Lung (tissue), 12 donors: Measurements from ENCODE around the gene FNDC11. TPM values are rescaled to one million over a fixed set of nuclear protein-coding genes. Genes with fewer than 3 reads are reported as not detected.

Experiments used
- ATAC-seq: fragments of 200-7000 bp; cut with Tn5 transposase; one replicate; pipeline ENCODE4 v1.9.1; 2020; ENCODE audit warnings: moderate number of reproducible peaks; ENCODE audit not compliant: insufficient read depth, low FRiP score
- DNase-seq, 3 donors: peaks; one replicate each; pipeline ENCODE4 v3.0.0-alpha.2; 2013 to 2017
- H3K27ac ChIP-seq, 2 donors: one replicate each; pipeline ENCODE4 v1.5.1; 2013; ENCODE audit warnings: mild to moderate bottlenecking in 2 of 2, moderate library complexity in 2 of 2, control low read depth in 1 of 2, inconsistent platforms in 1 of 2, low read depth in 1 of 2, low read length in 1 of 2
- H3K27me3 ChIP-seq, 3 donors: one replicate each; pipeline ENCODE4 v1.5.1; 2013; ENCODE audit warnings: low read length in 2 of 3; ENCODE audit not compliant: control insufficient read depth in 3 of 3, insufficient read depth in 3 of 3
- H3K36me3 ChIP-seq, 4 donors: one replicate each; pipeline ENCODE4 v1.5.1; 2013; ENCODE audit warnings: low read length in 4 of 4, mild to moderate bottlenecking in 1 of 4, moderate library complexity in 1 of 4; ENCODE audit not compliant: control insufficient read depth in 4 of 4, insufficient read depth in 4 of 4
- H3K4me1 ChIP-seq, 5 donors: one replicate each; pipeline ENCODE4 v1.5.1; 2013; ENCODE audit warnings: low read length in 5 of 5, mild to moderate bottlenecking in 2 of 5, moderate library complexity in 1 of 5; ENCODE audit not compliant: control insufficient read depth in 5 of 5, insufficient read depth in 5 of 5
- H3K4me3 ChIP-seq: one replicate; pipeline ENCODE4 v1.5.1; 2013; ENCODE audit warnings: mild to moderate bottlenecking, control low read depth, moderate library complexity
- H3K9ac ChIP-seq, 2 donors: one replicate each; pipeline ENCODE4 v1.5.1; 2013; ENCODE audit warnings: low read length in 2 of 2, control low read depth in 1 of 2; ENCODE audit not compliant: insufficient read depth in 1 of 2
- H3K9me3 ChIP-seq, 4 donors: one replicate each; pipeline ENCODE4 v1.5.1; 2013; ENCODE audit warnings: low read length in 3 of 4, mild to moderate bottlenecking in 1 of 4, moderate library complexity in 1 of 4; ENCODE audit not compliant: control insufficient read depth in 4 of 4, insufficient read depth in 3 of 4
- WGBS, 2 donors: extraction: QIAGEN DNeasy Blood & Tissue Kit; methylation state at CpG; one replicate each; pipeline ENCODE4 v1.1.7; 2013; 5-methylcytosine and 5-hydroxymethylcytosine counted together
- polyA plus RNA-seq, 2 donors: library from polyadenylated mRNA; stranded (reverse); fragments of 200-250 nt; gene quantifications; one replicate each; pipeline ENCODE4 v1.2.1, GENCODE V29; 2013
- total RNA-seq, 2 donors: library from RNA; depleted of rRNA in 1 of 2; stranded (reverse); fragments of >200 nt in 1 of 2; gene quantifications; one replicate each; pipeline ENCODE4 v1.2.1, GENCODE V29; 2014 to 2021
- TF ChIP-seq, protein P1 (sequence below): IDR thresholded peaks from 2 replicates; pipeline ENCODE4 v1.5.1; 2012; ENCODE audit warnings: mild to moderate bottlenecking; ENCODE audit errors: control extremely low read depth, extremely low read depth
- donor health status: control.
- donor health status: control.
- donor health status: Bipolar disorder and iron deficiency.
- donor health status: healthy.
- donor health status: DM: yes; HTN: yes; CAD: no.

FNDC11 gene
- total and polyA plus RNA-seq, 4 donors: 1.0 to 3.2 (median 2.3) TPM

GRCh38 chr20:63574156-63574828 lies 20.3 kb downstream of the FNDC11 start, which contains the start of gene HELZ2:
HELZ2 (minus strand) TSS chr20:63574239; CDS start chr20:63572385, 1,854 bp downstream.
- Histone ChIP-seq H3K27ac (peak within 1 kb of the TSS; percentile 68 to 86), H3K9ac (peak within 1 kb of the TSS; percentile 71 to 73), H3K9me3 (no peaks in the 10 kb centered on the region), H3K4me1 (peaks cover 0 to 17% (median 0%) of the 10 kb centered on the region in 5 donors), H3K36me3 (peaks cover 0 to 12% (median 0%) of the 10 kb centered on the region in 4 donors), H3K27me3 (peaks cover 0 to 3% (median 0%) of the 10 kb centered on the region in 3 donors), H3K4me3 (peak within 1 kb of the TSS; percentile 77)
- TF ChIP-seq, protein P1, sequence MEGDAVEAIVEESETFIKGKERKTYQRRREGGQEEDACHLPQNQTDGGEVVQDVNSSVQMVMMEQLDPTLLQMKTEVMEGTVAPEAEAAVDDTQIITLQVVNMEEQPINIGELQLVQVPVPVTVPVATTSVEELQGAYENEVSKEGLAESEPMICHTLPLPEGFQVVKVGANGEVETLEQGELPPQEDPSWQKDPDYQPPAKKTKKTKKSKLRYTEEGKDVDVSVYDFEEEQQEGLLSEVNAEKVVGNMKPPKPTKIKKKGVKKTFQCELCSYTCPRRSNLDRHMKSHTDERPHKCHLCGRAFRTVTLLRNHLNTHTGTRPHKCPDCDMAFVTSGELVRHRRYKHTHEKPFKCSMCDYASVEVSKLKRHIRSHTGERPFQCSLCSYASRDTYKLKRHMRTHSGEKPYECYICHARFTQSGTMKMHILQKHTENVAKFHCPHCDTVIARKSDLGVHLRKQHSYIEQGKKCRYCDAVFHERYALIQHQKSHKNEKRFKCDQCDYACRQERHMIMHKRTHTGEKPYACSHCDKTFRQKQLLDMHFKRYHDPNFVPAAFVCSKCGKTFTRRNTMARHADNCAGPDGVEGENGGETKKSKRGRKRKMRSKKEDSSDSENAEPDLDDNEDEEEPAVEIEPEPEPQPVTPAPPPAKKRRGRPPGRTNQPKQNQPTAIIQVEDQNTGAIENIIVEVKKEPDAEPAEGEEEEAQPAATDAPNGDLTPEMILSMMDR: no peak
- WGBS, 2 donors: 8 to 17% methylated on average over 20 to 40 of the region's 40 CpGs
- ATAC-seq: peak; percentile 86
- peak; percentile 81 to 88 (median 82) for DNase-seq

DNA sequence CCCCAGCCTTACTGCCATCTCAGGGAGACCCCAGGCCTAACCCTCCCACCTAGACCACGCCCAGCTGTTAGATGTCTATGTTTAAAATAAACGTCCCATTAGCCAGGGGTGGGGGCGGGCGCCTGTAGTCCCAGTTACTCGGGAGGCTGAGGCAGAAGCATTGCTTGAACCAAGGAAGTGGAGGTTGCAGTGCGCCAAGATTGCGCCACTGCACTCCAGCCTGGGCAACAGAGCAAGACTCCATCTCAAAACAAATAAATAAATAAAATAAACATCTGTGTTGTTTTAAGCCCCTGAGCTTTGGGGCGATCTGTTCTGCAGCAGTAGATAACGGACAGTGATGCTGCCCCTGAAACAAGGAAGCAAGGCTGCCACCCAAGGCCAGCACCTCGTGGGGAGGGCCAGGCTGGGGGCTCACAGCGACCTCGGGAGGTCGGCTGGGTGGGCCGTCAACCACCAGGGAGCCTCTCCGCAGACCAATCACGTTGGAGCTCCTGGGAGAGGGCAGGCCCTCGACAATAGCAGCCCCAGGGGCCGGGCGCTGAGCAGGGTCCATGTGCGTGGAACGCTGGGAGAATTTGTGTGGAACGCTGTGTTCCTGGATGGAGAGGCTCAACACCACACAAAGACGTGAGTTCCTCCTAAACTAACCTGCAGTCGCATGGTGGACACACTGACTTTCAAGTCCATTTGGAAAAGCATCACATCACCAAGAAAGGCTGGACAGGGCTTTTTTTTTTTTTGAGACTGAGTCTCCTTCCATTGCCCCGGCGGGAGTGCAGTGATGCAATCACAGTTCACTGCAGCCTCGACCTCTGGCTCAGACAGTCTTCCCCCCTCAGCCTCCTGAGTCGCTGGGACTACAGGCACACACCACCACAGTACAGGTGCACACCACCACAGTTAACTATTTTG lies 21.1 kb downstream of the FNDC11 start:
- Histone ChIP-seq H3K36me3 (peaks cover 0 to 9% (median 0%) of the 10 kb centered on the region in 4 donors), H3K4me3 (no peak overlapping the region), H3K27me3 (peaks cover 0 to 5% (median 0%) of the 10 kb centered on the region in 3 donors), H3K27ac (peak overlapping the region in 1 of 2 donors; percentile 45), H3K9me3 (no peaks in the 10 kb centered on the region), H3K9ac (peak overlapping the region in 1 of 2 donors; percentile 55), H3K4me1 (peaks cover 0 to 17% (median 0%) of the 10 kb centered on the region in 5 donors)
- TF ChIP-seq, protein P1: no peak
- no peak for ATAC-seq
- no peak for DNase-seq
- WGBS, 2 donors: 70 to 72% methylated on average over 28 of the region's 28 CpGs

GRCh38 chr20:63576311-63576710 lies 22.4 kb downstream of the FNDC11 start:
- H3K27me3 ChIP-seq: peaks cover 0 to 10% (median 0%) of the 10 kb centered on the region in 3 donors
- H3K36me3 ChIP-seq: peaks cover 0 to 7% (median 0%) of the 10 kb centered on the region in 4 donors
- DNase-seq: no peak
- TF ChIP-seq, protein P1: no peak
- H3K9me3 ChIP-seq: no peaks in the 10 kb centered on the region
- 89 to 94% methylated on average over 7 of the region's 7 CpGs for WGBS, 2 donors
- no peak for ATAC-seq
- peaks cover 0 to 17% (median 0%) of the 10 kb centered on the region in 5 donors for H3K4me1 ChIP-seq
- H3K4me3 ChIP-seq: no peak overlapping the region
- H3K27ac ChIP-seq: no peak overlapping the region
- H3K9ac ChIP-seq: no peak overlapping the region
